GM23248 (cell line): Measurements from ENCODE around the gene ADGRL2.

Experiments used
- EZH2 ChIP-seq: fragments of 200-600 bp; sonication (generic); IDR thresholded peaks from 2 replicates; pipeline ENCODE4 v1.6.1; 2018; ENCODE audit warnings: antibody characterized with exemption, mild to moderate bottlenecking; ENCODE audit not compliant: insufficient read depth, poor library complexity, severe bottlenecking
- EZH2phosphoT487 ChIP-seq: fragments of 200-600 bp; sonication (generic); IDR thresholded peaks from 2 replicates; pipeline ENCODE4 v1.6.1; 2018; ENCODE audit warnings: antibody characterized with exemption, moderate library complexity, mild to moderate bottlenecking, low read depth; ENCODE audit not compliant: insufficient read depth

DNA sequence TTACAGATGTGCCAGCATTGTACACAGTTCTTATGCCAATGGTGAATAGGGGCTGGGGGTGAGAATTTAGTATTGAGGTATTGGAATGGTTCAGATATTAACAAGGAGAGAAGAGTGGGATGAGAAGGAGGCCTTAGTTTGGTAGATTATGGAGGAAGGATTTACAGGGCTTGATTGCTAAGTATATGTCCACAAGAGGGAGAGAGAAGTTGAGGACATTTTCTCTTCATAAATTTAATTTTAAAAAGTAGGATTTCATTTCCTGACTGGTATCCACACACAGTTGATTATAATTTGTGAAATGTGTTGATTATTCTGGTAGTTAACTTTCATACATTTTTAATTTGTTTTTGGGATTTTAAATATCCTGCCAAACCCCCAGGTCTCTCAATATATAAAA is 213.0 kb downstream of the ADGRL2 start:
- no peak for TF ChIP-seq EZH2phosphoT487
- TF ChIP-seq EZH2 = no peak
